HG03108 (cell line): ENCODE data around the gene PHF12.

ENCODE experiments used
- ATAC-seq: cut with Tn5 transposase; IDR thresholded peaks from one replicate; pipeline ENCODE4 v1.9.1; 2021; ENCODE audit warnings: moderate library complexity; ENCODE audit not compliant: unreplicated experiment

PHF12 gene

GRCh38 chr17:28975646-28976045 lies 24.3 kb upstream of the PHF12 start:
- ATAC-seq = no peak

- no peak for ATAC-seq
Observed at GRCh38 chr17:28975031-28975430, 23.7 kb upstream of the PHF12 start.

GRCh38 chr17:28974451-28974850 lies 23.1 kb upstream of the PHF12 start:
- no peak for ATAC-seq

GRCh38 chr17:28973425-28973824 lies 22.1 kb upstream of the PHF12 start:
- ATAC-seq = no peak

- no peak for ATAC-seq
Observed at GRCh38 chr17:28972437-28972836, 21.1 kb upstream of the PHF12 start.

- ATAC-seq = no peak
Observed at GRCh38 chr17:28970879-28971278, 19.6 kb upstream of the PHF12 start.

- no peak for ATAC-seq
Observed at GRCh38 chr17:28969706-28970393, 18.5 kb upstream of the PHF12 start.

GRCh38 chr17:28968914-28969295 lies 17.6 kb upstream of the PHF12 start:
- ATAC-seq = no peak

- ATAC-seq = no peak
Observed at GRCh38 chr17:28968231-28968913, 17.1 kb upstream of the PHF12 start.

- no peak for ATAC-seq
Observed at GRCh38 chr17:28967221-28968135, 16.2 kb upstream of the PHF12 start.

GRCh38 chr17:28963841-28964240 lies 12.5 kb upstream of the PHF12 start:
- no peak for ATAC-seq

GRCh38 chr17:28963055-28963611 lies 11.8 kb upstream of the PHF12 start:
- ATAC-seq = no peak

GRCh38 chr17:28961391-28961790 lies 10.1 kb upstream of the PHF12 start:
- no peak for ATAC-seq

GRCh38 chr17:28960256-28961061 lies 9.1 kb upstream of the PHF12 start:
- ATAC-seq = no peak

GRCh38 chr17:28959471-28959871 lies 8.2 kb upstream of the PHF12 start:
- ATAC-seq = no peak

- ATAC-seq = no peak
Observed at GRCh38 chr17:28958820-28959455, 7.6 kb upstream of the PHF12 start.

GRCh38 chr17:28957992-28958355 lies 6.7 kb upstream of the PHF12 start:
- no peak for ATAC-seq

- ATAC-seq = no peak
Observed at GRCh38 chr17:28957277-28957991, 6.1 kb upstream of the PHF12 start.

GRCh38 chr17:28956861-28957260 lies 5.5 kb upstream of the PHF12 start:
- ATAC-seq = no peak
